HL-60/S4 treated with phorbol 12-myristate 13-acetate at 8.2 ng/mL for 4 days and 3 days (cell line): ENCODE results near the gene ABCC3.

ENCODE experiments used
- in situ Hi-C: fragments of 300-500 bp; cut with MboI; formaldehyde crosslinking; loops from 2 replicates; pipeline ENCODE4 v1.15.0; 2022; ENCODE audit warnings: low sequenced_read_pairs

Gene ABCC3

DNA sequence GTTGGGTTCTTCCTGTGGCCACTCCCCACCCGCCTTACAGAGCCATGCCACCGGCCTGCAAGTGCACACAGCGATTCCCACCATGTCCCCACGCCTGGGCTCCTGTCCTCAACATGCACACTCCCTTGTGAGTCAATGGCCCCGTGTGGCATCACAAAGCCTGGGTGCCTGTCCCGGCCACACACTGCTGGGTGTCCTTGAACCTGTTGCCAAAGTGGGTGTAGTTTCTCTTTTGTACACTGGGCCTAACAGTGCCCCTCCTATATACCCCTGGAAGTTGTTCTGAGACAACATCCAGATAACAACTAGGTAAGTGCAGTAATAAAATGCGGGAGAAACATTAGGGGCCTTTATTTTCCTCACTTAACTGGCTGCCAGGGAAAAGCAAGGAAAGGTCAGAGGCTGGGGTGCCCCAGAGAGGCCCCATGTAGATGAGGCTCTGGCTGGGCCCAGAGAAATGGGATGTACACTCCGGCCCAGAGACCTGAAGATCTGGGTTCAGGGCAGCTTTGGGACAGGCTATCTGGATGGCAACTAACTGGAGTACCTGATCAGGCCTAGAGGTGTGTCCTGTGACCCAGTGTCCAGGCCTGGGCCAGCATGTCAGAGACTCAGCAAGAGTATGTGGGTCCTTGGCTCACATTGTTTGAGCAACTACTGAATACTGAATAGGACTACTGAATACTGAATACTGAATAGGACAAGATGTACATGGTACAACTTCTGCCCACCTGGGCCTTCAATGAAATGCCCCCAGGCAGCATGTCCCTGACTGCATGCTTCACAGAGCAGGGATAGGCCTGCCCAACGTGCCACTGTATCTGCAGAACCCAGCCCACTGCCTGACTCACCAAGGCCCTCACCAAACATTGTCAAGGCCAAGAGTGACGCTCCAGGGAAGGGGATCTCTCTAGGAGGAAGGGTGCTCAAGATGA is 8.3 kb downstream of the ABCC3 start:
- in situ Hi-C loops, result no loop called here

- in situ Hi-C loops, result no loop called here
Measured at GRCh38 chr17:50645748-50646682, 11.3 kb downstream of the ABCC3 start.

- in situ Hi-C loops, result no loop called here
Measured at GRCh38 chr17:50647187-50647586, 12.5 kb downstream of the ABCC3 start.

DNA sequence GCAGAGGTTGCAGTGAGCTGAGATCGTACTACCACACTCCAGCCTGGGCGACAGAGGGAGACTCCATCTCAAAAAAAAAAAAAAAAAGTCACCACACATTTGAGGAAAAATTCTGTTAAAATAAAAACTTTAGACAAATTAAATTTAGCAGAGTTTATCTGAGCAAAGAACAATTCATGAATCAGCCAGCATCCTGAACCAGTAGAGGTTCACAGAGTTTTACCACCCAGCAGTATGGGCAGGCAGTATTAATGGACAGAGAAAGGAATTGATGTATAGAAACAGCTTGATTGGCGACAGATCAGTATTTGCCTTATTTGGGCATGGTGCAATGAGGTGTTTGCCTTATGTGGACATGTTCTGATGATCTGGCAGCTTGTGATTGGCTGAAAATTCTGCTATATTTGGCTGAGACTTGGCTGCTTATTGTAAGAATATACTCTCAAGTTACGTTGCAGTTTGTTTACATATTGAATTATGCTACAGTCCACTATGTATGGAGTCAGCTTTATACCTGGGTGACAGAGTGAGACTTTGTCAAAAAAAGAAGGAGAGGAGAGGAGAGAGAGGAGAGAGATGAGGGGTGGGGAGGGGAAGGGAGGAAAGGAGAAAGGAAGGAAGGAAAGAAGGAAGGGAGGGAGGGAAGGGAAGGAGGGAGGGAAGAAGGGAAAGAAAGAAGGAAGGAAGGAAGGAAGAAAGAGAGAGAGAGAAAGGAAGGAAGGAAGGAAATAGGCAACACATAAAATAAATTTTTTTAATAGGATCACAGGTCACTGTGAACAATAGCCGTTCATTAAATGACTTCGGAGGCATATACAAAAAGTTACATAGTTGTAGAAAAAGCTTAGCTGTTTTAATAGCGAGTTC is 14.6 kb downstream of the ABCC3 start:
- in situ Hi-C loops, result no loop called here

- in situ Hi-C loops, result no loop called here
Measured at GRCh38 chr17:50651661-50652060, 17.0 kb downstream of the ABCC3 start.

DNA sequence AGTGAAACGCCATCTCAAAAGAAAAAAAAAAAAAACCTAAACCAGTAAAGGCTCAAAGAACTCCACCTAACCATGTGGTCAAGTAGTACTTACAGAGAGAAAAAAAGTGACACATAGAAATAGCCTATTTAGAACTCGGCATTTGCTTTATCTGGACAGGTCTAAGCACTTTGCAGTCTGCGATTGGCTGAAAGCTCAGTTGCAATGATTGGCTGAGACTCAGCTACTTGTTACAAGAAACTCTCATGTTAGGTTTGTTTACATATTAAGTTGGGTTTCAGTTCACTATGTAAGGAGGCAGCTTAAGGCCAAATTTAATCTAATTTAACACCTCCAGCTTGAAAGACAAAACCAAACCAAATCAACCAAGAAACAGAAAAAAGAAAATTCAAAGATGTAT is 19.1 kb downstream of the ABCC3 start:
- in situ Hi-C loops, result no loop called here

DNA sequence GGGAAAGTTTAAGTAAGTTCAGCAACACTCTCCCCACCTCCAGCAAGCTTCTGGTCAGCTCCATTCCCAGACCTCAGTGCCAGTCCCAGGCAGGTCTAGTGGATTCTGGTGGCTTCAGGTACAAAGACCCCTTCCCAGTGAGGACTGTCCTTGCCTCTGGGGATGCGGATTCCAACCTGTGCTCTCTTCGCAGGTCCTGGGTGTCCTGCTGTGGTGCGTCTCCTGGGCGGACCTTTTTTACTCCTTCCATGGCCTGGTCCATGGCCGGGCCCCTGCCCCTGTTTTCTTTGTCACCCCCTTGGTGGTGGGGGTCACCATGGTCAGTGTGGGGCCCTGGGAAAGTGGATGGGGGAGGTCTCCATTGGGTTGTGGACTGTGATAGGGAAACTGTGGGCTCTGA is 21.8 kb downstream of the ABCC3 start:
- in situ Hi-C loops, result no loop called here

GRCh38 chr17:50657054-50657453 is 22.4 kb downstream of the ABCC3 start:
- in situ Hi-C loops, result no loop called here

DNA sequence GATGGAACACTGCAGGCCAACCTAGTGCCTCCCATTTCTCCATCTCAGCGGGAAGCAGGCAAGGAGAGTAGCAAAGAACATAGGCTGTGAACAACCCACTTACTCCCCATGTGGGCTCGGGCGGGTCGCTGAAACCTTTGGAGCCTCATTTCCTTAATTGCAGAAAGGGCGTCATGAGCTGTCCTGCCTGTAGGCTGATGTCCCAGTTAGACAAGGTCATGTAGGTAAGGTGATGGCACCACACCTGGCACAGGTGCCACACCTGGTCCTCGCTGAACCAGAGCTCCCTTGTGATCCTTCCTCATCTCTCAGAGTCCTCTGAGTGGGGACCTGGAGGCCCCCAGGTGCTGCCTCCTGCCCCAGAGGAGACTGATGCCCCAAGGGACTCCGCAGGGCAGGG is 22.9 kb downstream of the ABCC3 start:
- in situ Hi-C loops, result no loop called here

- in situ Hi-C loops, result no loop called here
Measured at GRCh38 chr17:50658616-50659015, 23.9 kb downstream of the ABCC3 start.

- in situ Hi-C loops, result no loop called here
Measured at GRCh38 chr17:50659179-50659578, 24.5 kb downstream of the ABCC3 start.

DNA sequence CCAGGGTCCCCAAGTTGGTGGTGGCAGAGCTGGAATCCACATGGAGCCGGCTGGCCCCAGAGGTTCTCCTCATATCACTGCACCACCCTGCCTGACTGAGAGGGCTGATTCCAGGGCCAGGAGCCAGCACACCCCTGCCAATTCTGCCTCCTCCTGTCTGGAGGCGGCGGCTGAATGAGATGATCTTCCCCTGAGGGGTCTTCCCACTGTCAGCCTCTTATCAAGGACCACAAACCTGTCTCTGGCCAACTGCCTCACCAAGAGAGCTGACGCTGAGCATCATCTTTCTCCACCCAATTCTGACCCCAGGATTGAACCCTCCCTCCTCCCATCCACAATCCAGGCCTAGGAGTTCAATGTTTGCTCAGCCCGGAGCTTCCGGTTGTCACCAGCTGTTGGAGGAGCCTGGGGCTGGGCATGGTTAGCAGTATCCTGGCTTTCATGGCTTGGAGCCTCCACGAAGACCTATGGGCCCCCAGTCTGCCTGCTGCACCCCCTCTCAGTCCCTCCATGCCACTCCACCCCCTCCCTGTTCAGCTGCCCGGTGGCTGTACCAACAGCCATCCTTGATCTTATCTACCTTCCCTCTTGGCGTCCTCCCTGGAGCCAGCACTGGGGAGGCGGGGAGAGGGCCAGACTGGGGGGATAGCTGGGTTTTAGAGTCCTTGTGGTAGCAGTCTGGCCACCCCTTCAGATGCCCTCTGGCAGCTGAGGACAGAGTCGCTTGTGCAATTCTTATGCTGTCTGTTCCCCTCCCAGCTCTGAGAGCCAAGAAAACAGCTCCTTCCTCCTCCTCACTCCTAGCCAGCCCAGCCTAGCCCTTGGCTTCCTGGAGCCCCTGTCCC is 25.6 kb downstream of the ABCC3 start:
- in situ Hi-C loops, result no loop called here

- in situ Hi-C loops, result no loop called here
Measured at GRCh38 chr17:50660887-50661345, 26.2 kb downstream of the ABCC3 start.

DNA sequence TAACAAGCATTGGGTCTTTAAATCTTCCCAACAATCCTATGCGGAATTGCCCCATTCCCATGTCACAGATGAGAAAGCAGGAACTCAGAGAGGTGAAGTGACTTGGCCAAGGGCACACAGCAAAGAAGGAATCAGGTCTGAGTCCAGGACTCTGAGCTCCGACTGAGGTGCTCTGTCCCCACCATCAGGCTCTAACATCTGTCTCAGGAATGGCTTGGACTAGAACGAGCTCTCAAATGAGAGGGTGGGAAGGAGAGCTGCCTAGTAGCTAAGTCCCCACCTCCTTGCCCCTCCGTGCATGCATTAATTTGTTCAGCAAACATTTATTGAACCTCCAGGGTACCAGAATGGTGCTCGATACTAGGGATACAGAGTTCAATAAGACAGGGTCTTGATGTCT is 26.7 kb downstream of the ABCC3 start:
- in situ Hi-C loops, result no loop called here

DNA sequence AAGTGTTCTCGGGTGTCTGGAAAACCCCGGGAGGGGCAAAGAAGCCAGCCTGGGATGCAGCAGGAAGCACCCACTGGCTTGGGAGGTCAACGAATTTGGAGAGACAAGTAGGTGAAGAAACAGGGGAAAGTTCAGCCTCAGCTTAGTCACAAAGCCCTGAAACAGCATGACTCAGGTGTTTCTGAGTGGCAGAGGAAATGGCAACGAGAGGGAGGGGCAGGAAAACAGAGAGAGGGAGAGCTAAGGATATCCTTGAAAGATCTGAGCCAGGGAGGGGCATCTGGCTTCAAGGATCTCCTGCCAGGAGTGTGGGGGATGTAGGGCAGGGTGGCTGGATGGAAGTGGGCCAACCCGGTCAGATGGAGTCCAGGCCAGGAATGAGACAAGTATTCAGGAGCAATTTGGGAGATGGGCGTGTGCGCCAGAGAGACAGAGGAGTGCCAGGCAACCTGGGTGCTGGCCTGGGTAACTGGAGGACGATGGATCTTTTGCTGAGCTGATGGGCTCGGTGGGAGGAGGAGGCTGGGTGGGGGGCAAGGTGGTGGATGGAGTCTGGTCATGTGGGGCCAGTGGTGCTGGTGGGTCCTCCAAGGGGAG is 27.2 kb downstream of the ABCC3 start:
- in situ Hi-C loops, result no loop called here

GRCh38 chr17:50662632-50663225 is 28.0 kb downstream of the ABCC3 start:
- in situ Hi-C loops, result no loop called here

DNA sequence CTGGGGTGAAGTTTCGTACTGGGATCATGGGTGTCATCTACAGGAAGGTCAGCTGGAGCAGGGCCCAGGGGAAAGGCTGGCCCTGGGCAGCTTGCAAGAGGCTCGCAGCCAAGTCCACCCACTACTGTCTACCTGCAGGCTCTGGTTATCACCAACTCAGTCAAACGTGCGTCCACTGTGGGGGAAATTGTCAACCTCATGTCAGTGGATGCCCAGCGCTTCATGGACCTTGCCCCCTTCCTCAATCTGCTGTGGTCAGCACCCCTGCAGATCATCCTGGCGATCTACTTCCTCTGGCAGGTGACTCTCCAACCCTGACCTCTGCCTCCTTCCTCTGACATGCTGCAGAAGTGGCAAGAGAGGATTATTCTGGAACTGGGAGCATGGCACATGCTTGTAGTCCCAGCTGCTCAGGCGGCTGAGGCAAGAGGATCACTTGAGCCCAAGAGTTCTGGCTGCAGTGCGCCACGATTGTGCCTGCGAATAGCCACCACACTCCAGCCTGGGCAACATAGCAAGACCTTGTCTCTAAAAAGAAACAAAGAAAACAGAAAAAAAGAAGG is 29.2 kb downstream of the ABCC3 start:
- in situ Hi-C loops, result no loop called here

DNA sequence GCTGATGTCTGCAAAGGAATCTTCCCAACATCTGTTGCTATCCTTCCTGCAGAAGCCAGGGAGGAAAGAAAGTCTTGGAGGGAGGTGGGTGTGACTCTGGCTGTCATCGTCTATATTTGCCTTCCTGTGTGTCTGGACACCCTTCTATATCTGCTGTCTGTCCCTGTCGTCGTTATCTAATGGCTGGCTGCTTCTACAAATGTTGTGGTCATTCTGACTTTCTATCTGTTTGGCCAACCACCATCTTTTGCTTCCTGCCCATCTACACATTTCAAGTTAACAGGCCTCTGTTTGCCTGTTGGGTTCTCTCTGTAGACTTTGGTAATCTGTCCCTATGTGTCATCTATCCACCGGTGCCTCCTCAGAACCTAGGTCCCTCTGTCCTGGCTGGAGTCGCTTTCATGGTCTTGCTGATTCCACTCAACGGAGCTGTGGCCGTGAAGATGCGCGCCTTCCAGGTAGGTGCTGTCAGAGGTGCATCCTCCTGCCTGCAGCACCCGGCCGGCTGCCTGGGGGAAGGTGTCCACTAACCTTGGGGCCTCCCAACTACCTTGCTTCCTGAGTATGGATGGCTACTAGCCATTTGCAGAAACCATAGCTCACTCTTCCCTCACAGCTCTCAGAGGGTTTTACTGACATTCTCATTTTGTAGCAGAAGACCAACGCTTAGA is 30.2 kb downstream of the ABCC3 start:
- in situ Hi-C loops, result no loop called here
